ENCODE results near the gene FSTL1.

The FSTL1 gene

DNA sequence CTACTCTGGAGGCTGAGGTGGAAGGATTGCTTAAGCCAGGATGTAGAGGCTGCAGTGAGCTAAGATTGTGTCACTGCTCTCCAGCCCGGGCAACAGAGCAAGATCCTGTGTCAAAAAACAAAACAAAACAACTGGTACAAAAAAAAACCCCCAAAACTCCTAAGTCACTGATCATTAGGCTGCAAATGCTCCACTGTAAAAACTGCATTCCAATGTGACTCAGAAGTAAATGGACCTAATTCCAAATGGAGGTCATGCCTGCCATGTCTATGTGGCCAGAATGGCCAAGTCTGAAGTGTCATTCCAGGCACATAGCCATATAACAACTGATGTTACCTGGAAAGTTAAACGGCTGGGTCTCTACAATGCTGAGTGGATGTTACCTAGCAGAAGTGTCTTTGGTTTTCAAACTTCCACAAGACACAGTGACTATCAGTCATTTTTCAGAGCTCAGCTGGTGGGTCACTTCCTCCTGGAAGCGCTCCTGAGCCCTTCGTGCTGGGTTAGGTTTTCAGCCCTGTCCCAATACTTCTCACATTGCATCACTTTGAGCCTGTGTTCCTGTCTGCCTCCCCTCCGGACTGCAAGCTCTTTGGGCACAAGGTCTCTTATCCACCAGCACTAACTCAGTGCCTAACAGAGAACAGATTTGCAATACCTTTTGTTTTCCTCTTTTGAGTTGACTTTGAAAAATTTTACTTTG is 10.6 kb downstream of the FSTL1 start:
- DNase-seq (ENCODE audit: low spot score), result no peak

DNA sequence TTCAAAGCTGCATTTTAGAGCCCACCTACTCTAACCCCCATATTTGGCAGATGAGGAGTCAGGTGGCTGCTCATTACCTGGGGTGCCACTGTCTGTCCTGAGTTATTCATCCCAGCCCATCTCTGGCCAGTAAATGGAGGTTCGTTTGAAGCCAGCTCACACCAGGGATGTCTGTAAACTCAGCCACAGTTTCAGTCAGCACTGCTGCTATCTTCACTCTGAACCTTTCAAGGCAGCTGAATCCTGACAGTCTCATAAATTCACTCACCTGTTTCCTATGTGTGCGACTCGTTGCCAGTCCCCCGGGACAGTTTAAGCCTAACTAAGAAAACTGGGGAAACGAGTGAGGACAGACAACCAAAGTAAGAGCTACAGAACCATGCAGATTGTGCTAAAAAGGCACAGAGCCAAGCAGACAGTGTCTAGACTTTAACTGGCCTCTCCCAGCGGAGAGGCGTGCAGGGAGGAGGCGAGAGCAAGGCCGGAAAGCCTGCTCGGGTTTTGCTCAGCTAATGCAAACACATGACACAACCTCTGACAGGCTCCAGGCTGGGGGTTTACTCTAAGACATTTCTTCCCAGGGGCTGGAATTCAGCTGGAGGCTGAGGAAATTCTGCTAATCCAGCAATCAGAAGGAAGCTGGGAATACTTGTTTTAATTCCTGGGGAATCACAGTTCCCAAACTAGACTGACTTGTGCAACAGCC is 12.0 kb downstream of the FSTL1 start:
- no peak for DNase-seq (ENCODE audit: low spot score)

- DNase-seq (ENCODE audit: low spot score), result no peak
Observed at GRCh38 chr3:120438216-120438615, 12.6 kb downstream of the FSTL1 start.

GRCh38 chr3:120437559-120437958 is 13.2 kb downstream of the FSTL1 start:
- DNase-seq (ENCODE audit: low spot score), result no peak

DNA sequence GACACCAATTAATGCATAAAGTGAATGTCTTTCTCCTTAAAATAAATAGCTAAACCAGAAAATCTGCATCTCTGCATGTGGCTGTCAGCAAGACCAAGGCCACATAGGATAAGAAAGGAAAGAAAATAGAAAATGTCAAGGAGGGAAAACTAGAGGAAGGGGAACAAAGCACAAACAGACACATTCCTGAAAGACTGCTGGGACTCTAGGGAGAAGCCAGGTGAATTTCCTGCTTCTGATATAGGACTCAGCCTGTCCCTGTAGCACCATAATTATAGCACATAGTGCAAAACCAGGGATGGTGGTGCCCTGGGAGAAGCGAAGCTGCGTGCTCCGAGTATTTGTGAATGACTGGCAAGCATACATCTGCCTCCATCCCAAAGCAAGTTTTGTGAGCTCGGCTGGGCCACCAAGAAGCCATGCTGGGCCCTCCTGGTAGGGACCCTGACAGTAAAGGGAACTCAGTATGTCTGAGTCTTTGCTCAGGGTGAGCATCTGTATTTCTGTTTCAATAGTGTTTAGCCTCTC is 14.2 kb downstream of the FSTL1 start:
- DNase-seq (ENCODE audit: low spot score), result no peak

DNA sequence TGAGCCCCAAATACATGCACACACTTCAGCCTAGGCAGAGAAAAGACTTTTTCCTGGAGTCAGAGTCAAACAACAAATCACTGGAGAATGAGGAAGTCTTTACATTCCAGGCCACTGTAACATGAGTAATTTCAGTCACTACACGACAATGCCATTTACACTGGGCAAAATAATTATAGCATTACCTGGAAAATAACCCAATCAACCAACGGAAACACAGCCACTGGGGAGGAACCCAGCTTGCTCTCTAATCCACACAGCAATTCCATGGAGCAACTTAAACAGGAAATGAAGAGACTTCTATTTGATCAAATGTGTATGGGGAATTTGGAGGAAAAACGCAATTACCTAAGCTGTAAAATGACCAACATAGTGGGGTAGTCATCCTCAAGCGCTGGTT is 15.2 kb downstream of the FSTL1 start:
- no peak for DNase-seq (ENCODE audit: low spot score)

DNA sequence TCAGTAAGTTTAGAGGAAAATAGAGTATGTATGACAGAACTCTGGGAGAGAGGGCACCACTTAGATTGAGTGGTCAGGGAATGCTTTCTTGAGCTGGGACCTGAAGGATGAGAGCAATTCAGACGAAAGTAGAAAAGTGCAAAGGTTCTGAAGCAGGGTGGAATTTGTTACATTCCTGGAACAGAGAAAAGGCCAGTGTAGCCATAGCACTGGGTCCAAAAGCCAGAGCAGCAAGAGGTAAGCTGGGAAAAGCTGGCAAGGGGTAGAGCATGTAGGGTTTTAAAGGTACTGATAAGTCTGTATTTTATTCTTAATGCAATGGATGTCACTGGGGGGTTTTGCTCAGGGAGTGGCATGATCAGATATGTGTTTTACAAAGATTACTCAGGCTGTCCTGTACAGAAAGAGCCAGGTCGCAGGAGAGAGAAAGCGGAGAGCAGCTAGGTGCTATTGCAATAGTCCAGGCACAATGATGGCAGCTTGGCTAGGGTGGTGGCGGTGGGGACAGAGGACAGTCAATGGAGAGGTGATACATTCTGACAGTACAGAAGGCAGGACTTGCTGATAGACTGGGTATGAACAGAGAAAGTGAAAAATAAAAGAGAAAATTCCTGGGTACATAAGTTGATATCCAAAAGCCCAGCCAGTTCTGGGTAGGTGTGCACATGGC is 17.0 kb downstream of the FSTL1 start:
- no peak for DNase-seq (ENCODE audit: low spot score)

DNA sequence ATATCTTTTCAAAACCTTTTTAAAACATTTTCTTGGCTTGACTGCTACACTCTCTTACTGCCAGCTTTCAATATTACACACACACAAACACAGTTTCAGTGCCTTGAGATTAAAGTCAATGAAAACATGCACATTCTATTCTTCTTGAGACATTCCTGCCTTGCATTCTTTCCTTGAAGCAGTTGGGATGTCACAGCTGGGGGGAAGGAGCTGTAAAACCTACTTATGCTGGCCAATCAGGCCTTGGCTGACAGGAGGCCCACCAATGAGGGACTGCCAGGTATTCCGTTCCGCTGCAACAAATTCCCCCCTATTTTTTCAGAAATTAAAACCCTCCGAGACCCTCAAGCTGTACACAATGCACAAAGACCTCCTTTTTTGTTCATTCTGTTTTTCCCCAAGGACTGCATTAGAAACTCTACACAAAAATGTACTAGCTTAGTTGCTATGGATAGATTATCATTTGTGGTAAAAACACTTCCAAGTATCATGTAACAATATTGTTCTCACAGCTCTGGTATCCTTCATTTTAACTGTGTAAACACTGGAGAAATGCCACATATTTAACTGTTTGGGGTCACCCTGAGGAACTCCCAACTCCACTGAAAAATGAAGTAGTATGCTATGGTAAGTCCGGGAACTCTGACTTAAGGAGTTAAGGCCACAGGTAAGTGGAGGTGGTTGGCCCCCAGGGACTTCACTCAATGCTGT is 18.5 kb downstream of the FSTL1 start:
- DNase-seq (ENCODE audit: low spot score), result no peak

GRCh38 chr3:120429921-120430361 is 20.9 kb downstream of the FSTL1 start:
- DNase-seq (ENCODE audit: low spot score), result no peak

GRCh38 chr3:120428924-120429323 is 21.9 kb downstream of the FSTL1 start:
- no peak for DNase-seq (ENCODE audit: low spot score)

- no peak for DNase-seq (ENCODE audit: low spot score)
Observed at GRCh38 chr3:120427201-120427600, 23.6 kb downstream of the FSTL1 start.

DNA sequence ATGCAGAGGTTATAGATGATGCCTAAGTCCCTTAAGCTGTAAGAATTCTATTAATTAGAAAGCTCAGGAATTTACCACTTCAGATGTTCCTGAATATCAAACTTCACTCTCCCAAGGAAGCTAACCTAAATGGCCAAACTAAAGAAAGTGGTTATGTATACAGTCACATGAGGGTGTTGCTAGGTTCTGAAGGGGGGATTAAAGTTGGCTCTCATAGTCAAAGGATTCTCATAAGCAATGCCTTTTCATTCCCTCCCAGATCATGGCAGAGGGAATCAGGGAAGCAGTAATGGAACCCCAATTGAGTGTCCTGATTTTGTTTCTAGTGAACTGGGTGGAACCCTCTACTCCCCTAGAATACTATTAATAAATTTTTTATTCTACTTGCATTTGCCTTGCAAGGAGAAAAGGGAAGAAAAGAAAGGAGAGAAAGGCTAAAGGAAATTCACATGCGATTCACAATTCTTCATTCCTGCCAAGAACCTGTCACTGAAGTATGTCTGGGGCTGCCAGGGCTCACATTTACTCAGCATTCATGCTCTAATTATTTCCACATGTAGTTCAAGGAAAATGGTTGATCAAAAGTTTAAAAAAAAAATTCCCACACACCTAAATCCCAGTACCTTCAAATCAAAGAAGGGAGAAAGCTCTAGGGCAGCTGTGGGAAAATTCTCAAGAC is 25.1 kb downstream of the FSTL1 start:
- DNase-seq (ENCODE audit: low spot score), result peak; percentile 58

DNA sequence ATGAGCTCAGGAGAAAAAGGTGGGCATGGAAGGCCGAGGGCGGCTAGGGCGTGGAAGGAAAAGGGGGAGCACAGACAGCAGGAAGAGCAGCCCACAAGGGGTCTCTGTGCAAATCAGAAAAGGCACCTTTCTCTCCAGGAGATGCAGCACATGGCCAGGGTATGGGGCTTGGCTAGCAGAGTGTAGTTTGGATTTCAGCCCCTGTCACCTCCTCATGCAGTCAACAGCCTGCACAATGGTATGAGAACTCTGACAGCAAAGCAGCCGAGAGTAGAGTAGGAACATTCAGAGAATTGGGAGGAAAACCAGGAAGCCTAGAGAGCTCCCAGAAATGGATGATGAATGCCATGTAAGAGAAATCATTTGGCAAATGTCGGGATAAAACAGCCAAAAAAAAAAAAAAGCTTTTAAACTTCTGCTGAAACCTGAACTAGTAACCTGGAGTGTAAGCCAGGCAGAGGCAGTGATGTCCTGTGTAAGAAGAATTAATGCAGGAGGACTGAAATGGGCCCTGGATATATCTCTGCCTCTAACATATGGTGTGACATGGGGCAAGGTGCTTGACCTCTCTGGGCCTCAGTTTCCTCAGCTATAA is 25.7 kb downstream of the FSTL1 start:
- no peak for DNase-seq (ENCODE audit: low spot score)

DNA sequence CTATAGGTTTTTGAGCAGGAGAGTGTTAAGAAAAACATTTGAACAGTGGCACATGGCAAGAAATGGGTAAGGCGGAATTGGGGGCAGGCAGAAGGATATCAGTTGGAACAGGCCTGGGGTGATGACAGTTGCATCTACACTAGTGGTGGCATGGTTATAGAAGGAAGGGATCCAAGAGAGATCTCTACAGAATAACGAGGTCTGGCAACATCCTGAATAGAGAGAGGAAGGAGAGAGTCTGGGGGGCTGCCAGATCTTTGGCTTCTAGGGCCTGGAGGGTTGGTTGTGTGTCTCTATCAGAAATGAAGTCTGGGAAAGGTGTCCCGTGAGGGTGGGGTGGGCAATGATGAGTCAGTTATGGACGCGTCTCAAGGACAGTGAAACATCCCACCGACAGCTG is 26.3 kb downstream of the FSTL1 start:
- no peak for DNase-seq (ENCODE audit: low spot score)

DNA sequence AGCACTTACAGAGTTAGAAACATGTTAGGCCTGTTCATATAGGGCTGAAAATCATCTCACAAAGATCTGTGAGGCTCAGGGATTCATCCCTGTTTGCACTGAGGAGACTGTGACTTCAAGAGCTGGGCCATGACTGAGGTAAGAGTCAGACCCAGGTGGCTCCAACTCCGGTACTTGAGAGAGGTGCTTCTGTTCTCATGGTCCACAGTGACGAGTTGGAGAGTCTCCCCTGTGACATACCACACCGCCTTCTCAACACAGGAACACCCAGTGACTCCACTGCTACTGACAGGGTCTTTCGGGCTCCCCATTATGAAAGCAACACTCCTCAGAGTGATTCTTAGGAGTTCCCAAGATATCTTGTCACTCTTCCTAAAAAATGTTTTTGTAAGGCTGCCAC is 27.4 kb downstream of the FSTL1 start:
- DNase-seq (ENCODE audit: low spot score), result no peak

DNA sequence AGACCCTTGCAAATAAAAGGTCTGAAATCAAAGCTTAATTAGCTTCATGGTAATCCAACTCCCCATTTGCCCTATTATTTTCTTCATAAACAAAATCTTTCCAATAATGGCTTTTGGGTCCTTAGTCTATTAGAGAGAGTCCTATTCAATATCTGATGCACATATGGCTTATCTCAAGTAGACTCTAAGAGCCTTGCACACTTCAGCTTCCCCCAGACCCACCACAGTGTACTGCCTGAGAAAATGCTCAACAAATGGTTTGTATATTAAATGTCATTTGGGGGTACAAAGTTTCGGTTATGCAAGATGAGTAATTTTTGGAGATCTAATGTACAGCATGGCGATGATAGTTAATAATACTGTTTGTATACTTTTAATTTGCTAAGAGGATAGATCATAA is 28.9 kb downstream of the FSTL1 start:
- no peak for DNase-seq (ENCODE audit: low spot score)

DNA sequence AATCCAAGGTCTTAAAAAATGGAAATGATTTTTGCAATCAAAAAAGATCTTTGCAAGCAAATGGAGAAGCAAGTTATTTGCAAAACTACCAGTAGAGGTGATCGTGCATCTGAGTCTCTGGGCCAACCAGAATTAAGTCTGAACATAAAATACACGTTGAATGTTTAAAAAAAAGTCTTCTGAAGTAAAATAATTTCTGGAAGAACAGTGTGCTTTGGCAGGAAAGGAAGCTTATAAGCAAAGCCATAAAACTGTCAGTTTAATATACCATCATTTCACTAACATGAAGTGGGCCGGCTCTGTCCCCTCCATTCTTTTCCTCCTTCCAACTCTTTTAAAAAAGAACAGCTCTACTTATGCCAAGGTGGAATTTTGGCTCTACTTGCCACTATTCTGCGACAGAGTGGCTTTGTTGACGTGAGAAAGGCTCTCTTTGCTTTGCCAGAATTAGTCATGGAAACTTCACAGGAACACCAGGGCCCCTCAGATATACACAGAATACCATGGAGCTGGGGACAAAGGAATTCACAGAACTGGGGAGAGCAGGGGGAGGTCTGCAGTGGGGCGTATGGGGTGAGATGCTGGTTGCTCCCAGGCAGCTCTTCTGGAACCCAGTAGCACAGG is 29.8 kb downstream of the FSTL1 start:
- no peak for DNase-seq (ENCODE audit: low spot score)

GRCh38 chr3:120420360-120420759 is 30.4 kb downstream of the FSTL1 start:
- DNase-seq (ENCODE audit: low spot score), result no peak

- no peak for DNase-seq (ENCODE audit: low spot score)
Observed at GRCh38 chr3:120419797-120420196, 31.0 kb downstream of the FSTL1 start.

- DNase-seq (ENCODE audit: low spot score), result peak; percentile 75
Observed at GRCh38 chr3:120418866-120419490, 31.8 kb downstream of the FSTL1 start.

Measured in putamen (tissue), 1 donor.